GM12873 (cell line): Measurements from ENCODE around the gene SORCS2.

ENCODE experiments used
- TF ChIP-seq, protein P1 (sequence below): IDR thresholded peaks from 2 replicates; pipeline ENCODE4 v1.5.1; 2012; ENCODE audit warnings: low read depth, mild to moderate bottlenecking, moderate library complexity, low read length, control low read depth; ENCODE audit not compliant: insufficient read depth; ENCODE audit errors: missing control alignments

Gene SORCS2

GRCh38 chr4:7197910-7198309, 5.6 kb downstream of the SORCS2 start:
- TF ChIP-seq, protein P1, sequence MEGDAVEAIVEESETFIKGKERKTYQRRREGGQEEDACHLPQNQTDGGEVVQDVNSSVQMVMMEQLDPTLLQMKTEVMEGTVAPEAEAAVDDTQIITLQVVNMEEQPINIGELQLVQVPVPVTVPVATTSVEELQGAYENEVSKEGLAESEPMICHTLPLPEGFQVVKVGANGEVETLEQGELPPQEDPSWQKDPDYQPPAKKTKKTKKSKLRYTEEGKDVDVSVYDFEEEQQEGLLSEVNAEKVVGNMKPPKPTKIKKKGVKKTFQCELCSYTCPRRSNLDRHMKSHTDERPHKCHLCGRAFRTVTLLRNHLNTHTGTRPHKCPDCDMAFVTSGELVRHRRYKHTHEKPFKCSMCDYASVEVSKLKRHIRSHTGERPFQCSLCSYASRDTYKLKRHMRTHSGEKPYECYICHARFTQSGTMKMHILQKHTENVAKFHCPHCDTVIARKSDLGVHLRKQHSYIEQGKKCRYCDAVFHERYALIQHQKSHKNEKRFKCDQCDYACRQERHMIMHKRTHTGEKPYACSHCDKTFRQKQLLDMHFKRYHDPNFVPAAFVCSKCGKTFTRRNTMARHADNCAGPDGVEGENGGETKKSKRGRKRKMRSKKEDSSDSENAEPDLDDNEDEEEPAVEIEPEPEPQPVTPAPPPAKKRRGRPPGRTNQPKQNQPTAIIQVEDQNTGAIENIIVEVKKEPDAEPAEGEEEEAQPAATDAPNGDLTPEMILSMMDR, result no peak

DNA sequence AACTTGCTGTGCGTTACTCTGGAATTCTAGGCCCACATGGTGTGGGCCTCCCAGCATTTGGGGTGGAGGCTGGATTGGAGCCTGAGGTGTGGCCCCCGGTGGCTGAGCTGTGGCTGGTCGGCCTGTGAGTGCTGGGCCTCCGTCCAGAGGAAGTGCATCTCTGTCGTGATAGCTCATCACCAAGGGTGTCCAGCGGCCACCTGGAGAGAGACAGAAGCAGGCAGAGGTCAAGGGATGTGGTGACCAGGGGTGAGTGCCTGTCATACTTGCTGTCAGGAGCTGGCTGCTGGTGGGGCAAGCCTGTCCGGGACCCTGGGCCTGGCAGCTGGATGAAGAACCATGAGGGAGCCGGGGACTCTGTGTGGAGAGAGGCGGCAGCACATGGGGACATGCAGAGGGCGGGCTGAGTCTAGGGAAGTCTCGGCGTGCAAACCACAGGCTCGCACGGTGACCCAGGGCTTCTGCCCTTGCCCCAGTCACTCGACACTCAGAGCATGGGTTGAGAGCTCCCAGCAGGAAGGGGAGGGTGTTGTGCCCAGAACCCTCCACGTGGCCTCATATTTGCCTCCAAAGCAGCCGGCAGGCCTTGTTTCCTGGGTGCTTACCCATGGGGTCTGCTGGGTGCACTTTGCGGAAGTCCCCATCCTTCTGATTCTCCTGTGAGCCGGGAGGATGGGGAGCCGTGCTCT, 6.2 kb downstream of the SORCS2 start:
- TF ChIP-seq, protein P1, result no peak

DNA sequence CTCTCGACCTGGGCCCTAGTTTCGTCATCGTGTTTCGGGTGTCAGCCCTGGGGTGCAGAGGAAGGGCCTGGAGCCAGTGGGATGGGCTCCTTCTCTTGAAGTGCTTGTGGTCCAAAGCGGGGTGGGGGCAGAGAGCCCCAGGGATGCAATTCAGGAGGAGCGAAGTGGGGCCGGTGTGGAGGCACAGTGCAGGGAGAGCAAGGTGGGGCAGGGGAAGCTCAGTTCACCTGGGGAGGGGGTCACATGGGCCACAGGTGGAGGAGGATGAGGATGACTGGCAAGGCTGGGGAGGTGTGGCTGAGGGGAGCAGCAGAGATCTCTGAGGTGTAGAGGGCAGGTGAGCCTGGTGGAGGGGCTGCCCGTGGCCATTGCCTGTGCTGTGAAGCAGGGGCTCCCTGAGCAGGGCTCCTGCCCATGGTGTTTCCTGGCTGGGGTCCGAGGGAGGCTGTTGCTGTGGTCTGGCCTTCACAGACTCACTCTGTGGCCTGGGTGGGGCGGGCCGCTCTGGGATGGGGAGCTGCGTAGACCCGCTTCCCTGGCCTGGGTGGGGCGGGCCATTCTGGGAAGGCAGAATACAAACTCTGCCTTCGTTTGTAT, 6.9 kb downstream of the SORCS2 start:
- TF ChIP-seq, protein P1, result no peak

GRCh38 chr4:7199771-7200441, 7.6 kb downstream of the SORCS2 start:
- TF ChIP-seq, protein P1, result no peak

- TF ChIP-seq, protein P1, result no peak
Observed at GRCh38 chr4:7200801-7201200, 8.5 kb downstream of the SORCS2 start.

DNA sequence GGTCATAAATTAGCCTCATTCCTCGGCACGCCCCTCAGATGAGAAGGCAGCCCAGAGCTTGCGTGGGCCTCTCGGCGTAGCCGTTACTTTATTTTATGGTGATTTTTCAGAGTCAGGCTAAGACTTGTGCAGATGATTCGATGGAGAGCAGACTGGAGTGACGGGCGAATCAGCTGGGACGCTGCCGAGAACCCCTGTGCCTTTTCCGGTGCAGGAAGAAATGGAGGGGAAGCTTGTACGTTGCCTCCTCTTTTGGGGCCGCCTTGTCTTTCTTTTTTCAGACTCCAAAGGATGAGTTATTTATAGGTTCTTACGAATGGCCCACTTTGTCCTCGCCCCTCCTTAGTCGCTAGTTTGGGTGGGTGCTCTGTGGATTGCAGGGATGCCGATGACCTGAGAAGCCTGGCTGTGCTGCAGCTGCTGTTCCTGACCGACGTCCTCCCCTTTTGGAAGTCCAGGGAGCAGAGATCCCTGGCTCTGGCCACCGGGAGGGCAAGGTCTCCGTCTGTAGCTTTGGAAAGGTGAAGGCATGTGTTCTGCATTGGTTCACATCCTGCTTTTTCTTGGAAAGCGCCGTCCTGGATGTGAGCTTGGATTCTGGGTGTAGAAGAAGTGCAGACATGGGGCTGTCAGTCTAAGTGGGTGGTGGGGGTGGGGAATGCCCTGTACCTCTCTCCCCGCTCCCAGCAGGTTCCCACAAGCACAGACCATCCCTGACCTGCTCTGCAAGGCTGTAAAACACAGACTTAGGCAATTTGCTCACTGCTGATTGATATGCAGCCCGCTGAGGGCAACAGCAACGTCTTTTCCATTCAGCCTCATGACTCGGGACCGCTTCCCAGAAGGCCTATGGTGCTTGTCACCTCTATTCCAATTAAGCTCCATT, 9.3 kb downstream of the SORCS2 start:
- TF ChIP-seq, protein P1, result no peak
